ENCODE measurements around the gene TUG1.

TUG1 gene

GRCh38 chr22:30941363-30941740, 27.7 kb upstream of the TUG1 start:
- Histone ChIP-seq H3K4me1 (ENCODE audit: insufficient read depth, low read length, severe bottlenecking) (no peaks in the 10 kb centered on the region), H3K36me3 (ENCODE audit: insufficient read depth, low read length) (peaks cover 98% of the 10 kb centered on the region), H3K9me3 (ENCODE audit: low read length) (no peaks in the 10 kb centered on the region), H2AFZ (ENCODE audit: low read length) (no peak overlapping the region), H3K9ac (ENCODE audit: low read length) (no peak overlapping the region), H3K27ac (ENCODE audit: low read depth, low read length, poor library complexity, severe bottlenecking) (no peak overlapping the region), H3K79me2 (ENCODE audit: insufficient read depth, low read length) (no peaks in the 10 kb centered on the region), H3K4me3 (ENCODE audit: low read depth, low read length, poor library complexity, severe bottlenecking) (no peak overlapping the region), H3K9me2 (ENCODE audit: low read depth, low read length) (no peaks in the 10 kb centered on the region), H3F3A (ENCODE audit: insufficient read depth, low read length) (no peaks in the 10 kb centered on the region), H4K20me1 (ENCODE audit: insufficient read depth, low read length) (no peaks in the 10 kb centered on the region), H3K4me2 (ENCODE audit: low read length) (no peak overlapping the region), H3K27me3 (ENCODE audit: insufficient read depth, low read length) (no peaks in the 10 kb centered on the region)
- TF ChIP-seq EZH2 (IDR thresholded peaks at IDR 0.05; ENCODE audit: borderline replicate concordance, low read length) (no peak), CTCF (IDR thresholded peaks at IDR 0.05; ENCODE audit: low read length) (no peak)

GRCh38 chr22:30943368-30943767, 25.7 kb upstream of the TUG1 start:
- Histone ChIP-seq H4K20me1 (ENCODE audit: insufficient read depth, low read length) (no peaks in the 10 kb centered on the region), H3K4me2 (ENCODE audit: low read length) (no peak overlapping the region), H3K4me3 (ENCODE audit: low read depth, low read length, poor library complexity, severe bottlenecking) (no peak overlapping the region), H3K9ac (ENCODE audit: low read length) (no peak overlapping the region), H3K36me3 (ENCODE audit: insufficient read depth, low read length) (peaks cover 96% of the 10 kb centered on the region), H3K27ac (ENCODE audit: low read depth, low read length, poor library complexity, severe bottlenecking) (no peak overlapping the region), H3K9me3 (ENCODE audit: low read length) (no peaks in the 10 kb centered on the region), H3K27me3 (ENCODE audit: insufficient read depth, low read length) (no peaks in the 10 kb centered on the region), H3F3A (ENCODE audit: insufficient read depth, low read length) (no peaks in the 10 kb centered on the region), H2AFZ (ENCODE audit: low read length) (no peak overlapping the region), H3K4me1 (ENCODE audit: insufficient read depth, low read length, severe bottlenecking) (no peaks in the 10 kb centered on the region), H3K9me2 (ENCODE audit: low read depth, low read length) (no peaks in the 10 kb centered on the region), H3K79me2 (ENCODE audit: insufficient read depth, low read length) (no peaks in the 10 kb centered on the region)
- TF ChIP-seq EZH2 (IDR thresholded peaks at IDR 0.05; ENCODE audit: borderline replicate concordance, low read length) = no peak
- TF ChIP-seq CTCF (IDR thresholded peaks at IDR 0.05; ENCODE audit: low read length) = no peak

GRCh38 chr22:30944986-30945385, 24.1 kb upstream of the TUG1 start:
- peaks cover 98% of the 10 kb centered on the region for H3K36me3 ChIP-seq (ENCODE audit: insufficient read depth, low read length)
- no peak overlapping the region for H3K9ac ChIP-seq (ENCODE audit: low read length)
- H3K27me3 ChIP-seq (ENCODE audit: insufficient read depth, low read length) = no peaks in the 10 kb centered on the region
- no peak overlapping the region for H3K27ac ChIP-seq (ENCODE audit: low read depth, low read length, poor library complexity, severe bottlenecking)
- H3F3A ChIP-seq (ENCODE audit: insufficient read depth, low read length) = no peaks in the 10 kb centered on the region
- no peak overlapping the region for H3K4me3 ChIP-seq (ENCODE audit: low read depth, low read length, poor library complexity, severe bottlenecking)
- no peaks in the 10 kb centered on the region for H3K79me2 ChIP-seq (ENCODE audit: insufficient read depth, low read length)
- no peaks in the 10 kb centered on the region for H3K9me3 ChIP-seq (ENCODE audit: low read length)
- no peaks in the 10 kb centered on the region for H3K9me2 ChIP-seq (ENCODE audit: low read depth, low read length)
- TF ChIP-seq CTCF (IDR thresholded peaks at IDR 0.05; ENCODE audit: low read length) (no peak), EZH2 (IDR thresholded peaks at IDR 0.05; ENCODE audit: borderline replicate concordance, low read length) (no peak)
- H4K20me1 ChIP-seq (ENCODE audit: insufficient read depth, low read length) = no peaks in the 10 kb centered on the region
- H2AFZ ChIP-seq (ENCODE audit: low read length) = no peak overlapping the region
- H3K4me2 ChIP-seq (ENCODE audit: low read length) = no peak overlapping the region
- no peaks in the 10 kb centered on the region for H3K4me1 ChIP-seq (ENCODE audit: insufficient read depth, low read length, severe bottlenecking)

All from OCI-LY1 (cell line).